Iris pigment epithelial cell (primary cell): ENCODE results near the gene C19orf12.

Experiments used
- DNase-seq: peaks from one replicate; pipeline ENCODE4 v3.0.0-alpha.2; 2011; ENCODE audit warnings: low read depth

Gene C19orf12

GRCh38 chr19:29695765-29696564, 19.1 kb downstream of the C19orf12 start:
- no peak for DNase-seq

- peak; percentile 63 for DNase-seq
Observed at GRCh38 chr19:29694669-29695627, 20.1 kb downstream of the C19orf12 start.

- DNase-seq = no peak
Observed at GRCh38 chr19:29694161-29694560, 20.9 kb downstream of the C19orf12 start.

DNA sequence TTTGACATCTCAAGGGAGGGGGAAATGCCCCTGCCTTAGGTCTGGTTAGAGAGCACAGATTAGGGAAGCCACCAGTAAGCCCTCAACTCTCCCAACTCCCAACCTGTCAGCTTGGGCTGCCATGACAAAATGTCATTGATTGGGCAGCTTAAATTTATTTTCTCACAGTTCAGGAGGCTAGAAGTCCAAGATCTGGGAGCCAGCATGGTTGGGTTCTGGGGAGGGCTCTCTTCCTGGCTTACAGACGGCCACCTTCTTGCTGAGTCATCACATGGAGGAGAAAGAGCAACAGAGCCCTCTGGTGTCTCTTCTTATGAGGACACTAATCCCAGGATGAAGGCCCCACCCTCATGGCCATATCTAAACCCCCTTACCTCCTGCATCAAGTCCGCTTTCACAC, 24.2 kb downstream of the C19orf12 start:
- DNase-seq = peak; percentile 49

DNA sequence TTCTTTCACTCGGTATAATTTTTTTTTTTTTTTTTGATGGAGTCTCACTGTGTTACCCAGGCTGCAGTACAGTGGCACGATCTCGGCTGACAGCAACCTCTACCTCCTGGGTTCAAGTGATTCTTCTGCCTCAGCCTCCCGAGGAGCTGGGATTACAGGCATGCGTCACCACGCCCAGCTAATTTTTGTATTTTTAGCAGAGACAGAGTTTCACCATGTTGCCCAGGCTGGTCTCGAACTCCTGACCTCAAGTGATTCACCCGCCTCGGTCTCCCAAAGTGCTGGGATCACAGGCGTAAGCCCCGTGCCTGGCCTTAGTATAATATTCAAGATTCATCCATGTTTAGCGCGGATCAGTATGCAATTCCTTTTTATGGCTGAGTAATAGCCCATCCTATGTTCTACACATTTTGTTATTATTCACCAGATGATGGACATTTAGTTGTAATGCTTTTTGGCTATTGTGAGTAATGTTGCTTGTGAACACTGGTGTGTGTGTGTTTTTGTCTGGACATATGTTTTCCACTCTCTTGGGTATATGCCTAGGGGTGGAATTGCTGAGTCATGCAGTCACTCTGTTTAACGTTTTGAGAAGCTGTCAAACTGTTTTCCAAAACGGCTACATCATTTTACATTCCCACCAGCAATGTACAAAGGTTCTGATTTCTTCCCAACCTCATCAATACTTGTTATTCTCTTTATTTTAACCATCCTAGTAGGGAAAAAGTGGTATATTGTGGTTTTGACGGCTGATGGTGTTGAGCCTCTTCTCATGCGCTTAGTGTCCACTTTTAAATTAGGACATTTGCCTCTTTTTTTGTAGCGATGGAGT, 26.9 kb downstream of the C19orf12 start:
- DNase-seq = peak; percentile 93

DNA sequence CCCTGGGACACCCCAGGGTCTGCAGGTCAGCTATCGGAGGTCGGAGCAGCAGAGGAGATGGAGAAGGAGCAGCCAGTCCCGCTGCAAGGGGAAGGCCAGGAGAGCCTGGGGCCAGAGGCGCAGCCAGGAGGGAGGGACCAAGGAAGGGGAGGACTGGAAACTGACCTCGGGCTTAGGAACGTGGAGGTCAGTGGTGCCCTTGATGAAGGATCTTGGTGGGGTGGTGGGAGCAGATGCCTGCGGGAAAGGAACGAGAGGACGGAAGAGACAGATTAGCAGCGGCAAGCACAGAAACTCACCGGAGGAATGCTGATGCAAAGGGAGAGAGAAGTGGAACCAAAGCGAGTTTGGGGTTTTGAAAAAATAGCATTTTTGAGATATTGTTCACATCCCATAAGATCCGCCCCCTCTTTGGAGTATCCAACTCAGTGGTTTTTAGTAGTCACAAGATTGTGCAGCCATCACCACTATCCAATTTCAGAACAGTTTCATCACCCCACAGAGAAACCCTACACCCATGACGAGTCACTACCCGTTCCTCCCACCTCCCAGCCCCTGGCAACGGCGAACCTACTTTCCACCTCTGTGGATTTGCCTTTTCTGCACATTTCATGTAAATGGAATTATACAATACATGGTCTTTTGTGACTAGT, 27.7 kb downstream of the C19orf12 start:
- DNase-seq = peak; percentile 99

GRCh38 chr19:29686285-29686805, 28.7 kb downstream of the C19orf12 start:
- DNase-seq = no peak

DNA sequence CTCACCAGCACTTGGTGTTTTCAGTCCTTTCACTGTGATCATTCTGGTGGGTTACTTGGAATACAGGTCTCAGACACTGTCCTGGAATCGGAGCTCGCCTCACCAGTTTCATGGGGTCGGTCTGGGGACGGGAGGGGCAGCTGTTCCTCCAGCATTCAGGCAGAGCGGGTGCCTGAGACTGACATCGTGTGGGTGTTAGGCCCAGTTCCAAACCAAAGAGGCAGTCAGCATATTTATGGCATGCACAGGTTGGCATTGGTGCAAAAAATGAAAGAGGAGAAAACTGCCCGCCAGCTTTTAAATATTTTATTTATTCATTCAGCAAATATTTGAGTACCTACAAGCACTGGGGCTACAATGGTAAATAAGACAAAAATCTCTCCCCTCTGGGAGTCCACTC, 29.7 kb downstream of the C19orf12 start:
- no peak for DNase-seq

- no peak for DNase-seq
Observed at GRCh38 chr19:29683009-29683408, 32.1 kb downstream of the C19orf12 start.

DNA sequence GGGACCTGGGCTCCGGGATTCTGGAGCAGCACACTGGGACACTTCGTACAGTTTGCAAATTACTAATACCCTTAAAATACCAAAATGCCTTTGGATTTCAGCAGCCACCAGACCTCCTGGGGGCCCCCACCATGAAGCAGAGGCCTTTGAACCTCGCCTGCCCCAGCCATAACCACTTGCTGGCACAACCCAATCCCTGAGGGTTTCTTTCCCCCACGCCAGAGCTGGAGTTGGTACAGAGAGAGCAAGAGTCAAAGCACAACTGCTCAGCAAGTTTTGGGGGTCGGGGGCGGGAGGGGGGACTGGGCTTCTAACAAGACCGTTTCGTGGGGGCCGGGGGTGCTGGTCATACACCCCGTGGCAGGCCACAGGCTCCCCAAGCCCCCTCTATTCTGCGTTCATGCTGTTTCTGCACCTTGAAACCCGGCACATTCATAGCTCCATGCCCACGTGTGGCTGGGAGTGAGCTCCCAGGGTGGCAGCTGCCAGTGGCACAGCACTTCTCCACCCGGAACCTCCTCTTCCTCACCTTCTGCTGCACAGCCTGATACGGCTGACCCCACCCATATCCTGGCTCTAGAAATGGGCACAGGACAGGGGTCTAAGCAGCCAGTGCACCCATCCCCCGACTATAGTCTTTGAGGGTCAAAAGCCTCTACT, 32.7 kb downstream of the C19orf12 start:
- DNase-seq = no peak

DNA sequence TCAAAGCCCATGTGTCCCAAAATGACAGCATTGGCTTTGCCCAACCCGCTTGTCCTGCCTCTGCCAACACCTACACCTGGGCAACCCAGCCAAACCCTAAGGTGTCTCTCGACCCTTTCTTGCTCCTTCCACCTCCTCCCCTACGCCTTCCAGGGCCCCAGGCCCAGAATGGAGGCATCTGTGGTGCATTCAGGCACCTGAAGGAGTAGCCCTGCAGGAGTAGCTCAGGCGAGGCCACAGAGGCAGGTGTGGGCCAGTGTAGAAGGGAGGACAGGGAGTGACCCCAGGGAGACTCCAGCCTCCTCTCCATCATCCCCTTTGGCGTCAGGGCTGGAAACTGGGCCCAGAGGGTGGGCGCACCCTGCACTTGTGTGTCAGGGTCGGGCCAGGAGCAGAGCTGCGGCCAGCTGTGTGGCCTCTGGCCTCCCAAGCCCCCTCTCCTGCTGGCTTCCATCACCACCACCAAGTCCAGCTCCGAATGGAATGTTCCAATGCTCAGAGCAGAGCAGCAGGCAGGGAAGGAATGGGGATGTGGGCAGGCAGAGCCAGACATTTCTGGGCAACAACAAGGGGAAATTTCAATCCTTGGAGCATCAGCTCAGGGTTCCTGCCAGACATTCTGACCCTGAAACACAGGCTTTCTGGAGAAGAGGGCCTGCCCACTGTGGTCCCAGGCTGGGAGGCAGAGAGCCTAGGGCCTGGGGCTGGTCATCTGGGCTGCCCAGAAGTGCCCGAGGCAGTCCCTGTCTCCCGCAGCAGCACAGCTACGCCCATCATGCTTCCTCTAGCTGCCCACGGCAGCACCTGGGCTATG, 33.4 kb downstream of the C19orf12 start:
- no peak for DNase-seq

GRCh38 chr19:29680937-29681336, 34.1 kb downstream of the C19orf12 start:
- DNase-seq = no peak

- no peak for DNase-seq
Observed at GRCh38 chr19:29680447-29680846, 34.6 kb downstream of the C19orf12 start.

DNA sequence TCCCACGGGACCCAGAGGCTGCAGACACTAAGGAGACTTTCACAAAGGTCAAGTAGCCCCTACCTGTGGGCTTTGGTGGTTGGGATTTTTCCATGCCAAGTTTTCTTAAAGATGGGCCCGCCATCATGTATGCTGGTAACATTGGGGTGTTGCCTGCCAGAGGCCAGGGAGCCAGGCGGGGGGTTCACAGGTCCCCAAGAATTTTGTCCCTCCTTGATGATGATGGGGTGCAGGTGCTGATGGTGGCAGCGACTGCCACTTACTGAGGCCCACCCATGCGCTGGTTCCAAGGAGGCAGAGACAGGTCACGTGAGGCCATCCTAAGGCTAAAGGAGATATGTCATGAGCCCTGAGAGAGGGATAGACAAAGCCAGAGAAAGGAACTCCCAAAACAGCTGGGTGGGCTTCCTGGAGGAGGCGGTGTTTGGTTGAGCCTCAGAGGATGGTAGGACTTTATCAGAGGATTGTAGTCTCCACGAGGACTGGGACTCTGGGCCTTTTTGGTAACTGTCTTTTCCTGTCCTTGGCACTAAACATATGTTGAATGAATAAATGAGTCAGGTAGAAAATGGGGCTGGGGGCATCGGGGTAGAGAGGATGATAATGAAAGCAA, 35.4 kb downstream of the C19orf12 start:
- no peak for DNase-seq

- DNase-seq = no peak
Observed at GRCh38 chr19:29678484-29679106, 36.5 kb downstream of the C19orf12 start.

DNA sequence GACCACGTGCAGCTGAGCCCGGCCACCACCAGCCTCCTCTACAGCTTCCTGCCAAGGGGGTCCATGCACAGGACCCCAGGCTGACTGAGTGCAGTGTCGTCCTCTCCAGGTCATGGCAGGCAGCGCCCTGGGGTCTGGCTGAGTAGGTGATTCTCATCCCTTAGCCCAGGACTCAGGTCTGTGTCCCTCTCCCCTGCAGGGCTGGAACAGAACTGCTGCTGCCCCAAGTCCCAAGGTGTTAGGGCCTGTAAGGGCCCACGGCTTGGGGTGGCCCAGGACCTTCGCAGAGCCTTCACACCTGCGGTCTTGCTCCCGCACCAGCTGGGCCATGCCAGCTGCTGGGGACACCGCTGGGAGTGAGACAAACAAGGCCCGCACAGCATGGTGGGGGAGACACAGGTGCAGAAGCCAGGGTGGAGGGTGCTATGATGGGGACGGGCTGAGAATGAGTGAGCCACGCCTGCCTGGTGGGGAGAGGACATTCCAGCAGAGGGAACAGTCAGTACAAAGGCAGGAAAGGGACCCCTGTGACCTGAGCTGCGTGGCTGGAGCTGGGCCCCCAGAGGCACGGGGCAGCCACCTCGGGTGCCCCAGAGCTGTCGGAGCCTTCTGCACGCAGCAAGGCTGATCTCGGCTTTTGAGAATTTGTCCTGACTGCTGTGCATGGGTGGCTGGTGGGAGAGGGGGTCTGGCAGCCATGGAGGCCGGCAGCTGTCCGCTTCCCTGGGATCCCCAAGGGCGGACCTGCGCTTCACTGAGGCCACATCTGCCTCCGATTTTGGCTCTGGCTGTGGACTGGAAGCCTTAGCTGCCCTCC, 37.9 kb downstream of the C19orf12 start:
- DNase-seq = no peak

- no peak for DNase-seq
Observed at GRCh38 chr19:29676586-29676985, 38.5 kb downstream of the C19orf12 start.

- DNase-seq = no peak
Observed at GRCh38 chr19:29675650-29676186, 39.3 kb downstream of the C19orf12 start.
